GM19240 (cell line): Measurements from ENCODE around the gene COL26A1.

Experiments
- DNase-seq: peaks from one replicate; pipeline ENCODE4 v3.0.0; 2011; ENCODE audit warnings: low spot score; ENCODE audit not compliant: insufficient read length

Gene COL26A1

GRCh38 chr7:101370836-101371235 is 8.2 kb downstream of the COL26A1 start:
- DNase-seq: no peak

GRCh38 chr7:101373812-101374614 is 11.3 kb downstream of the COL26A1 start:
- no peak for DNase-seq

- DNase-seq: no peak
Measured at GRCh38 chr7:101374990-101375389, 12.3 kb downstream of the COL26A1 start.

GRCh38 chr7:101376601-101377000 is 13.9 kb downstream of the COL26A1 start:
- no peak for DNase-seq

- no peak for DNase-seq
Measured at GRCh38 chr7:101377189-101377736, 14.6 kb downstream of the COL26A1 start.

GRCh38 chr7:101378751-101379174 is 16.1 kb downstream of the COL26A1 start:
- DNase-seq: no peak

- DNase-seq: no peak
Measured at GRCh38 chr7:101379302-101379701, 16.6 kb downstream of the COL26A1 start.

GRCh38 chr7:101381549-101382111 is 19.0 kb downstream of the COL26A1 start:
- DNase-seq: no peak

- no peak for DNase-seq
Measured at GRCh38 chr7:101382937-101383336, 20.3 kb downstream of the COL26A1 start.

- no peak for DNase-seq
Measured at GRCh38 chr7:101386177-101386557, 23.5 kb downstream of the COL26A1 start.

GRCh38 chr7:101386558-101387231 is 24.0 kb downstream of the COL26A1 start:
- DNase-seq: no peak

- peak; percentile 70 for DNase-seq
Measured at GRCh38 chr7:101390901-101391301, 28.2 kb downstream of the COL26A1 start.

- no peak for DNase-seq
Measured at GRCh38 chr7:101391991-101392390, 29.3 kb downstream of the COL26A1 start.

GRCh38 chr7:101393865-101394264 is 31.2 kb downstream of the COL26A1 start:
- DNase-seq: no peak

- no peak for DNase-seq
Measured at GRCh38 chr7:101395376-101395775, 32.7 kb downstream of the COL26A1 start.

GRCh38 chr7:101397243-101397642 is 34.6 kb downstream of the COL26A1 start:
- DNase-seq: no peak

GRCh38 chr7:101397770-101398324 is 35.2 kb downstream of the COL26A1 start:
- DNase-seq: no peak

- no peak for DNase-seq
Measured at GRCh38 chr7:101398396-101399289, 36.0 kb downstream of the COL26A1 start.

- DNase-seq: no peak
Measured at GRCh38 chr7:101399759-101400158, 37.1 kb downstream of the COL26A1 start.

GRCh38 chr7:101400751-101401150 is 38.1 kb downstream of the COL26A1 start:
- DNase-seq: no peak
